ENCODE results near the gene ZNF431. TPM values are rescaled to one million over a fixed set of nuclear protein-coding genes. Genes with fewer than 3 reads are reported as not detected.
"Not testable (repeated sequence)": the region's sequence is repeated elsewhere in the genome, so short reads cannot be mapped to it uniquely, and the experiment has no call there.

Gene ZNF431
- total RNA-seq, 4 donors from 2014 or later, result 6.5 to 12.5 (median 9.9) TPM

DNA sequence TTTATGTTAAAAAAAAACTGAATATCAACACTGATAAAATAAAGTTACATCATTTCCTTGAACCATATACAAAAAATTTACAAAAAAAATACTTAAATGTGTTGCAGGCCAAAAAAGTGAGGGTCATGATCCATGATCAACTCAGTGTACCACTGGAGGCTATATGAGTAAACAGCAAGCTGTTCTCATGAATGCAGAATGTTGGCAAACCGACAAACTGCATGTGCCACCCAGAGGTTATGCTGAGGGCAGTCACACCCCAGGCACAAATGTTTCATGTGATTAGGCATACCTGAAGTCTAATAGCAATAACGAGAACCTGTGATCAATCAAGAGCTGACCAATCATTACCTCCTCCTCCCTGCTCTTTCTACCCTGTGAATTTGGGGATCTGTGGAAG, 91.9 kb downstream of the ZNF431 start:
- no peaks in the 10 kb centered on the region for H3K4me1 ChIP-seq
- no peaks in the 10 kb centered on the region for H3K27me3 ChIP-seq
- H3K27ac ChIP-seq, result no peak overlapping the region
- TF ChIP-seq POLR2A (IDR thresholded peaks at IDR 0.05) (no peak), EP300 (IDR thresholded peaks at IDR 0.05) (no peak), POLR2AphosphoS5 (IDR thresholded peaks at IDR 0.05) (no peak)
- TF ChIP-seq, protein P1, sequence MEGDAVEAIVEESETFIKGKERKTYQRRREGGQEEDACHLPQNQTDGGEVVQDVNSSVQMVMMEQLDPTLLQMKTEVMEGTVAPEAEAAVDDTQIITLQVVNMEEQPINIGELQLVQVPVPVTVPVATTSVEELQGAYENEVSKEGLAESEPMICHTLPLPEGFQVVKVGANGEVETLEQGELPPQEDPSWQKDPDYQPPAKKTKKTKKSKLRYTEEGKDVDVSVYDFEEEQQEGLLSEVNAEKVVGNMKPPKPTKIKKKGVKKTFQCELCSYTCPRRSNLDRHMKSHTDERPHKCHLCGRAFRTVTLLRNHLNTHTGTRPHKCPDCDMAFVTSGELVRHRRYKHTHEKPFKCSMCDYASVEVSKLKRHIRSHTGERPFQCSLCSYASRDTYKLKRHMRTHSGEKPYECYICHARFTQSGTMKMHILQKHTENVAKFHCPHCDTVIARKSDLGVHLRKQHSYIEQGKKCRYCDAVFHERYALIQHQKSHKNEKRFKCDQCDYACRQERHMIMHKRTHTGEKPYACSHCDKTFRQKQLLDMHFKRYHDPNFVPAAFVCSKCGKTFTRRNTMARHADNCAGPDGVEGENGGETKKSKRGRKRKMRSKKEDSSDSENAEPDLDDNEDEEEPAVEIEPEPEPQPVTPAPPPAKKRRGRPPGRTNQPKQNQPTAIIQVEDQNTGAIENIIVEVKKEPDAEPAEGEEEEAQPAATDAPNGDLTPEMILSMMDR (IDR thresholded peaks at IDR 0.05), result no peak
- H3K4me3 ChIP-seq, result no peak overlapping the region
- WGBS, 2 donors (ENCODE audit: low coverage in 1 of 2), result 75 to 79% methylated on average over 1 to 2 of the region's 2 CpGs
- H3K9me3 ChIP-seq, result peaks cover 0 to 18% (median 0%) of the 10 kb centered on the region in 3 donors
- ATAC-seq, result no peak
- H3K36me3 ChIP-seq, result no peaks in the 10 kb centered on the region

DNA sequence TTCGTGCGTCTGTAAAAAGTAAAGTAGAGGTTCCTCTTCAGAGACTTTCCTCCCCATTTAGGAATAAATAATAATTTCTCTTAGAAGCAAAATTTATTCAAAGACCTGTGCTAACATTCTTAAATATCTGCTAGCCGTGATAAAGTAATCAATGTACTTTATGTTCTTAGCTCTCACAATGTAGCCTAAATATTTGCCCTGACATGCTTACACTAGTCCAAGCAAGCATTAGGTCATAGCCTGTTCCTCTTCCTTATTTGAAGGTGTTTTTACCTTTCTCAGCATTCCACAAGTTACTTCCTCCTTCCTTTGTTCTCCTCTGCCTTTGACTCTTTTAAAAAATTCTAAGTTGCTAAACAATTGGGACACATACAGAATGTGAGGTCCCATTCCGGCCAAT, 94.9 kb downstream of the ZNF431 start:
- ATAC-seq, H3K4me3 ChIP-seq, H3K27ac ChIP-seq, H3K9me3 ChIP-seq, H3K4me1 ChIP-seq, H3K27me3 ChIP-seq, H3K36me3 ChIP-seq: not testable (repeated sequence)
- 67 to 74% methylated on average over 4 of the region's 4 CpGs for WGBS, 2 donors (ENCODE audit: low coverage in 1 of 2)

DNA sequence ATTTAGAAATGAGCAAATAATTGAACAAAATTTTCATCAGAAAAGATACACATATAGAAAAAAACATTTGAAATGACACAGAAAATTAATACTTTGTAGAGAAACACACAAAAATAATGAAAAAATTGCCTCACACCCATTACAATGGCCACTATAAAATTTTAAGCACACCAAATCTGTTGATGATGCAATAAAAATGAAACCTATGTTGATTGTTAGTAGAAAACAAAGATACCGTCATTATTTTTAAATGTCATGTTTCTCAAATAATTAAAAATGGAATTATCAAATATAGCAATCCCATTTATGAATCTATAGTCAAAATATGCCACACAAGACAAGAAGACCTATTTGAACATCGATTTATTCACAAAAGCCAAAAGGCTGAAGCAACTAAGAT, 96.8 kb downstream of the ZNF431 start:
- no peaks in the 10 kb centered on the region for H3K36me3 ChIP-seq
- WGBS, 2 donors (ENCODE audit: low coverage in 1 of 2), result 86 to 88% methylated on average over 2 of the region's 2 CpGs
- H3K4me1 ChIP-seq, result no peaks in the 10 kb centered on the region
- no peak overlapping the region for H3K27ac ChIP-seq
- H3K4me3 ChIP-seq, result no peak overlapping the region
- TF ChIP-seq, protein P1 (IDR thresholded peaks at IDR 0.05), result no peak
- no peak for TF ChIP-seq POLR2A (IDR thresholded peaks at IDR 0.05)
- TF ChIP-seq EP300 (IDR thresholded peaks at IDR 0.05), result no peak
- no peak for TF ChIP-seq POLR2AphosphoS5 (IDR thresholded peaks at IDR 0.05)
- no peak for ATAC-seq
- H3K9me3 ChIP-seq, result no peaks in the 10 kb centered on the region
- no peaks in the 10 kb centered on the region for H3K27me3 ChIP-seq

Small RNA genes within 50 kb of the gene (small RNA-seq; reads per million reads assigned to genes)
- gene RNA5SP469, result 0 reads per million in 4 donors

Other genes starting within 250 kb of the ZNF431 start
- 10 to 100 TPM in 2 of 4 donors, 1 to 10 TPM in 2; 2.5 to 14.6 (median 8.1) TPM for gene ZNF85, start 218.8 kb upstream of the ZNF431 start, total RNA-seq
- 10 to 100 TPM in 2 of 4 donors, 1 to 10 TPM in 2; 5.8 to 12.7 (median 10.4) TPM for gene ZNF430, start 121.4 kb upstream of the ZNF431 start, total RNA-seq
- gene ZNF714, start 59.8 kb upstream of the ZNF431 start, total RNA-seq, result 1 to 10 TPM; 2.0 to 4.8 (median 2.5) TPM
- 10 to 100 TPM in 2 of 4 donors, 1 to 10 TPM in 2; 4.8 to 18.4 (median 12.7) TPM for gene ZNF708, start 187.4 kb downstream of the ZNF431 start, total RNA-seq
- gene ZNF738, start 217.0 kb downstream of the ZNF431 start, total RNA-seq, result 1 to 10 TPM; 4.5 to 8.1 (median 5.4) TPM

Measured in gastroesophageal sphincter (tissue), 4 donors.